A673 (cell line): ENCODE data around the gene MCCD1. TPM values are rescaled to one million over a fixed set of nuclear protein-coding genes. Genes with fewer than 3 reads are reported as not detected.
A peak's percentile ranks its signal among the peaks of the same experiment; 100 is the strongest.

Source experiments
- BruUV-seq: library from RNA; stranded (reverse); fragments of 400-500 nt; replicated peaks from 2 replicates; lab custom pipeline; 2021; lab: Mats Ljungman, UMichigan
- CTCF ChIA-PET: fragments of 300-600 bp; sonication (Branson Sonifier 250); formaldehyde crosslinking; loops from one replicate; lab custom pipeline; 2022; ENCODE audit warnings: antibody characterized with exemption; lab: Charles Lee
- POLR2A ChIA-PET: fragments of 300-600 bp; sonication (Branson Sonifier 250); formaldehyde crosslinking; loops from one replicate; lab custom pipeline; 2022; ENCODE audit warnings: antibody characterized with exemption; ENCODE audit not compliant: low non-redundant PET; lab: Charles Lee
- DNase-seq: peaks from one replicate; pipeline ENCODE4 v3.0.0-alpha.2; 2015; ENCODE audit warnings: low spot score
- H3K27ac ChIP-seq: fragments of 200-600 bp; sonication (generic); 2 replicates; pipeline ENCODE4 v1.5.1; 2016; ENCODE audit warnings: mixed run types, low read depth, mild to moderate bottlenecking, mixed read lengths, antibody characterized with exemption, low read length; ENCODE audit not compliant: poor library complexity, severe bottlenecking
- H3K27me3 ChIP-seq: fragments of 200-600 bp; sonication (generic); replicated peaks from 2 replicates; pipeline ENCODE4 v1.6.1; 2017; ENCODE audit warnings: mixed run types, low read depth, mild to moderate bottlenecking, mixed read lengths, antibody characterized with exemption, low read length; ENCODE audit not compliant: insufficient read depth, poor library complexity
- H3K36me3 ChIP-seq: fragments of 200-600 bp; sonication (generic); 2 replicates; pipeline ENCODE4 v1.6.1; 2016; ENCODE audit warnings: mixed run types, mild to moderate bottlenecking, mixed read lengths, antibody characterized with exemption, low read length; ENCODE audit not compliant: insufficient read depth, poor library complexity, severe bottlenecking
- H3K4me1 ChIP-seq: fragments of 200-600 bp; sonication (generic); 2 replicates; pipeline ENCODE4 v1.6.1; 2017; ENCODE audit warnings: mixed run types, mild to moderate bottlenecking, mixed read lengths, antibody characterized with exemption, low read length; ENCODE audit not compliant: insufficient read depth, poor library complexity, severe bottlenecking
- H3K4me3 ChIP-seq: fragments of 200-600 bp; sonication (generic); 2 replicates; pipeline ENCODE4 v1.5.1; 2016; ENCODE audit warnings: low read depth, mixed run types, mild to moderate bottlenecking, mixed read lengths, low read length; ENCODE audit not compliant: poor library complexity, severe bottlenecking
- H3K9me3 ChIP-seq: fragments of 200-600 bp; sonication (generic); 2 replicates; pipeline ENCODE4 v1.6.1; 2016; ENCODE audit warnings: mixed run types, low read depth, mild to moderate bottlenecking, mixed read lengths, antibody characterized with exemption, low read length; ENCODE audit not compliant: poor library complexity, severe bottlenecking
- EZH2 ChIP-seq: fragments of 200-600 bp; sonication (generic); IDR thresholded peaks from 2 replicates; pipeline ENCODE4 v1.6.1; 2017; ENCODE audit warnings: borderline replicate concordance, low read depth, mild to moderate bottlenecking, mixed read lengths, antibody characterized with exemption, low read length; ENCODE audit not compliant: poor library complexity, severe bottlenecking
- intact Hi-C: fragments of 100-400 bp; cut with micrococcal nuclease; formaldehyde crosslinking; loops from one replicate; pipeline ENCODE4 v1.10.0; 2022; ENCODE audit not compliant: unreplicated experiment
- total RNA-seq: library from RNA; stranded (reverse); gene quantifications from 2 replicates; pipeline ENCODE4 v1.2.3, GENCODE V29; 2021
- TF ChIP-seq, protein P1 (sequence below): fragments of 300-800, 200-600 bp; sonication (generic); conservative IDR thresholded peaks from 2 replicates; pipeline ENCODE4 v1.5.1; 2017; ENCODE audit warnings: low read depth, mild to moderate bottlenecking, antibody characterized with exemption, low read length, moderate library complexity, mixed read lengths

Gene MCCD1
- total RNA-seq, 1 experiment from 2014 or later: not detected

DNA sequence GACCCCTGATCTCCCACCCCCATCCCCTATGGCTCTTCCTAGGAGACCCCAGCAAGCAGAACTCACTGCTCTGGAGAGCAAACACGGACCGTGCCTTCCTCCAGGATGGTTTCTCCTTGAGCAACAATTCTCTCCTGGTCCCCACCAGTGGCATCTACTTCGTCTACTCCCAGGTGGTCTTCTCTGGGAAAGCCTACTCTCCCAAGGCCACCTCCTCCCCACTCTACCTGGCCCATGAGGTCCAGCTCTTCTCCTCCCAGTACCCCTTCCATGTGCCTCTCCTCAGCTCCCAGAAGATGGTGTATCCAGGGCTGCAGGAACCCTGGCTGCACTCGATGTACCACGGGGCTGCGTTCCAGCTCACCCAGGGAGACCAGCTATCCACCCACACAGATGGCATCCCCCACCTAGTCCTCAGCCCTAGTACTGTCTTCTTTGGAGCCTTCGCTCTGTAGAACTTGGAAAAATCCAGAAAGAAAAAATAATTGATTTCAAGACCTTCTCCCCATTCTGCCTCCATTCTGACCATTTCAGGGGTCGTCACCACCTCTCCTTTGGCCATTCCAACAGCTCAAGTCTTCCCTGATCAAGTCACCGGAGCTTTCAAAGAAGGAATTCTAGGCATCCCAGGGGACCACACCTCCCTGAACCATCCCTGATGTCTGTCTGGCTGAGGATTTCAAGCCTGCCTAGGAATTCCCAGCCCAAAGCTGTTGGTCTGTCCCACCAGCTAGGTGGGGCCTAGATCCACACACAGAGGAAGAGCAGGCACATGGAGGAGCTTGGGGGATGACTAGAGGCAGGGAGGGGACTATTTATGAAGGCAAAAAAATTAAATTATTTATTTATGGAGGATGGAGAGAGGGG, 44.7 kb downstream of the MCCD1 start:
- no peaks in the 10 kb centered on the region for H3K9me3 ChIP-seq
- H3K27me3 ChIP-seq: no peaks in the 10 kb centered on the region
- intact Hi-C loops: no loop called here
- ChIA-PET CTCF (no interaction called here), POLR2A (no interaction called here)
- DNase-seq: no peak
- H3K27ac ChIP-seq: no peak overlapping the region
- no peak for TF ChIP-seq EZH2
- TF ChIP-seq, protein P1, sequence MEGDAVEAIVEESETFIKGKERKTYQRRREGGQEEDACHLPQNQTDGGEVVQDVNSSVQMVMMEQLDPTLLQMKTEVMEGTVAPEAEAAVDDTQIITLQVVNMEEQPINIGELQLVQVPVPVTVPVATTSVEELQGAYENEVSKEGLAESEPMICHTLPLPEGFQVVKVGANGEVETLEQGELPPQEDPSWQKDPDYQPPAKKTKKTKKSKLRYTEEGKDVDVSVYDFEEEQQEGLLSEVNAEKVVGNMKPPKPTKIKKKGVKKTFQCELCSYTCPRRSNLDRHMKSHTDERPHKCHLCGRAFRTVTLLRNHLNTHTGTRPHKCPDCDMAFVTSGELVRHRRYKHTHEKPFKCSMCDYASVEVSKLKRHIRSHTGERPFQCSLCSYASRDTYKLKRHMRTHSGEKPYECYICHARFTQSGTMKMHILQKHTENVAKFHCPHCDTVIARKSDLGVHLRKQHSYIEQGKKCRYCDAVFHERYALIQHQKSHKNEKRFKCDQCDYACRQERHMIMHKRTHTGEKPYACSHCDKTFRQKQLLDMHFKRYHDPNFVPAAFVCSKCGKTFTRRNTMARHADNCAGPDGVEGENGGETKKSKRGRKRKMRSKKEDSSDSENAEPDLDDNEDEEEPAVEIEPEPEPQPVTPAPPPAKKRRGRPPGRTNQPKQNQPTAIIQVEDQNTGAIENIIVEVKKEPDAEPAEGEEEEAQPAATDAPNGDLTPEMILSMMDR: no peak
- no peaks in the 10 kb centered on the region for H3K36me3 ChIP-seq
- peaks cover 5% of the 10 kb centered on the region for H3K4me1 ChIP-seq
- BruUV-seq: no TSS peak
- H3K4me3 ChIP-seq: no peak overlapping the region

DNA sequence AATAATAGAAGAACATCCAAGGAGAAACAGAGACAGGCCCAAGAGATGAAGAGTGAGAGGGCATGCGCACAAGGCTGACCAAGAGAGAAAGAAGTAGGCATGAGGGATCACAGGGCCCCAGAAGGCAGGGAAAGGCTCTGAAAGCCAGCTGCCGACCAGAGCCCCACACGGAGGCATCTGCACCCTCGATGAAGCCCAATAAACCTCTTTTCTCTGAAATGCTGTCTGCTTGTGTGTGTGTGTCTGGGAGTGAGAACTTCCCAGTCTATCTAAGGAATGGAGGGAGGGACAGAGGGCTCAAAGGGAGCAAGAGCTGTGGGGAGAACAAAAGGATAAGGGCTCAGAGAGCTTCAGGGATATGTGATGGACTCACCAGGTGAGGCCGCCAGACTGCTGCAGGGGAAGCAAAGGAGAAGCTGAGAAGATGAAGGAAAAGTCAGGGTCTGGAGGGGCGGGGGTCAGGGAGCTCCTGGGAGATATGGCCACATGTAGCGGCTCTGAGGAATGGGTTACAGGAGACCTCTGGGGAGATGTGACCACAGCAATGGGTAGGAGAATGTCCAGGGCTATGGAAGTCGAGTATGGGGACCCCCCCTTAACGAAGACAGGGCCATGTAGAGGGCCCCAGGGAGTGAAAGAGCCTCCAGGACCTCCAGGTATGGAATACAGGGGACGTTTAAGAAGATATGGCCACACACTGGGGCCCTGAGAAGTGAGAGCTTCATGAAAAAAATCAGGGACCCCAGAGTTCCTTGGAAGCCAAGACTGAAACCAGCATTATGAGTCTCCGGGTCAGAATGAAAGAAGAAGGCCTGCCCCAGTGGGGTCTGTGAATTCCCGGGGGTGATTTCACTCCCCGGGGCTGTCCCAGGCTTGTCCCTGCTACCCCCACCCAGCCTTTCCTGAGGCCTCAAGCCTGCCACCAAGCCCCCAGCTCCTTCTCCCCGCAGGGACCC, 45.6 kb downstream of the MCCD1 start:
- no peaks in the 10 kb centered on the region for H3K9me3 ChIP-seq
- intact Hi-C loops: no loop called here
- DNase-seq: no peak
- ChIA-PET CTCF (no interaction called here), POLR2A (no interaction called here)
- no peak overlapping the region for H3K4me3 ChIP-seq
- peaks cover 5% of the 10 kb centered on the region for H3K4me1 ChIP-seq
- TF ChIP-seq, protein P1: no peak
- no peak for TF ChIP-seq EZH2
- H3K36me3 ChIP-seq: no peaks in the 10 kb centered on the region
- no peaks in the 10 kb centered on the region for H3K27me3 ChIP-seq
- no TSS peak for BruUV-seq
- no peak overlapping the region for H3K27ac ChIP-seq

DNA sequence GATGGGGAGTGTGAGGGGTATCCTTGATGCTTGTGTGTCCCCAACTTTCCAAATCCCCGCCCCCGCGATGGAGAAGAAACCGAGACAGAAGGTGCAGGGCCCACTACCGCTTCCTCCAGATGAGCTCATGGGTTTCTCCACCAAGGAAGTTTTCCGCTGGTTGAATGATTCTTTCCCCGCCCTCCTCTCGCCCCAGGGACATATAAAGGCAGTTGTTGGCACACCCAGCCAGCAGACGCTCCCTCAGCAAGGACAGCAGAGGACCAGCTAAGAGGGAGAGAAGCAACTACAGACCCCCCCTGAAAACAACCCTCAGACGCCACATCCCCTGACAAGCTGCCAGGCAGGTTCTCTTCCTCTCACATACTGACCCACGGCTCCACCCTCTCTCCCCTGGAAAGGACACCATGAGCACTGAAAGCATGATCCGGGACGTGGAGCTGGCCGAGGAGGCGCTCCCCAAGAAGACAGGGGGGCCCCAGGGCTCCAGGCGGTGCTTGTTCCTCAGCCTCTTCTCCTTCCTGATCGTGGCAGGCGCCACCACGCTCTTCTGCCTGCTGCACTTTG, 46.7 kb downstream of the MCCD1 start, which contains the start of gene TNF:
Gene TNF, plus strand, starts transcription at position 231 of the 567 bp plus-strand sequence. Its CDS starts 177 bp downstream, at position 408.
- H3K27me3 ChIP-seq: no peaks in the 10 kb centered on the region
- DNase-seq: peak; percentile 44
- TF ChIP-seq EZH2: no peak
- TF ChIP-seq, protein P1: no peak
- H3K4me3 ChIP-seq: no peak within 1 kb of the TSS
- intact Hi-C loops: no loop called here
- no peaks in the 10 kb centered on the region for H3K36me3 ChIP-seq
- no peaks in the 10 kb centered on the region for H3K9me3 ChIP-seq
- H3K27ac ChIP-seq: no peak within 1 kb of the TSS
- CTCF ChIA-PET: no interaction called here
- peaks cover 5% of the 10 kb centered on the region for H3K4me1 ChIP-seq
- BruUV-seq: no TSS peak
- POLR2A ChIA-PET: no interaction called here
